K562 (cell line): Measurements from ENCODE around the gene ZNF567. TPM values are rescaled to one million over a fixed set of nuclear protein-coding genes. Genes with fewer than 3 reads are reported as not detected.
A peak's percentile ranks its signal among the peaks of the same experiment; 100 is the strongest.

Experiments used
- ATAC-seq: fragments of 200-7000 bp; cut with Tn5 transposase; 3 replicates; pipeline ENCODE4 v1.9.1; 2020; ENCODE audit warnings: moderate library complexity
- BruUV-seq: library from RNA; stranded (reverse); fragments of 400-500 nt; replicated peaks from 2 replicates; lab custom pipeline; 2021; lab: Mats Ljungman, UMichigan
- CTCF ChIA-PET: fragments of 300-600 bp; formaldehyde crosslinking; extraction: SDS; loops from one replicate; lab custom pipeline; 2021; ENCODE audit warnings: low intra/inter-chr PET ratio; lab: Yijun Ruan, JAX
- POLR2A ChIA-PET: fragments of 300-600, 350-650 bp; sonication (Branson Sonifier 250); formaldehyde crosslinking; extraction: SDS; loops from one replicate; lab custom pipeline; 2021; ENCODE audit warnings: antibody characterized with exemption, inconsistent platforms; lab: Yijun Ruan, JAX
- DNase-seq, 4 experiments: peaks; one replicate each; pipeline versions ENCODE4 v3.0.0 to v3.0.0-alpha.2; 2011 to 2018; ENCODE audit warnings: low spot score in 3 of 4, mixed read lengths in 3 of 4; ENCODE audit errors: extremely low read depth in 1 of 4
- FAIRE-seq: peaks from 2 replicates; lab custom pipeline; 2011; peaks lifted over from hg19 to GRCh38; lab: Jason Lieb, UNC
- H2AFZ ChIP-seq: 2 replicates; pipeline ENCODE4 v1.6.0; 2011; ENCODE audit warnings: low read depth, low read length, control low read depth, inconsistent platforms
- H3K27ac ChIP-seq: fragments of 200-600 bp; 3 replicates; pipeline ENCODE4 v1.8.0; 2011; ENCODE audit warnings: low read depth, mild to moderate bottlenecking, control low read depth, inconsistent platforms, low read length, moderate library complexity, mixed read lengths; ENCODE audit errors: extremely low read depth
- H3K27me3 ChIP-seq, 2 experiments: fragments of 300-600 bp in 1 of 2; 2 replicates in 1 of 2; 3 replicates in 1 of 2; pipeline versions ENCODE4 v1.6.0 to v1.8.0; 2011; ENCODE audit warnings: inconsistent platforms in 2 of 2, low read length in 2 of 2, mild to moderate bottlenecking in 1 of 2, mixed read lengths in 1 of 2, moderate library complexity in 1 of 2; ENCODE audit not compliant: control insufficient read depth in 2 of 2, insufficient read depth in 2 of 2
- H3K36me3 ChIP-seq: fragments of 300-600 bp; 3 replicates; pipeline ENCODE4 v1.8.0; 2011; ENCODE audit warnings: mild to moderate bottlenecking, low read length, inconsistent platforms; ENCODE audit not compliant: control insufficient read depth, insufficient read depth
- H3K4me1 ChIP-seq, 2 experiments: fragments of 200-600 bp in 1 of 2; replicated peaks in 1 of 2; 2 replicates in 1 of 2; 3 replicates in 1 of 2; pipeline versions ENCODE4 v1.5.1 to v1.8.0; 2011; ENCODE audit warnings: inconsistent platforms in 2 of 2, low read length in 2 of 2, mild to moderate bottlenecking in 1 of 2, mixed read lengths in 1 of 2, moderate library complexity in 1 of 2; ENCODE audit not compliant: control insufficient read depth in 2 of 2, insufficient read depth in 2 of 2
- H3K4me2 ChIP-seq: 2 replicates; pipeline ENCODE4 v1.6.1; 2011; ENCODE audit warnings: low read length, control low read depth, inconsistent platforms, mixed read lengths; ENCODE audit not compliant: insufficient read depth
- H3K4me3 ChIP-seq: fragments of 200-600 bp; sonication (generic), shearing (Covaris generic); 2 replicates; pipeline ENCODE4 v1.5.1; 2016; ENCODE audit warnings: control low read depth, inconsistent platforms
- H3K79me2 ChIP-seq: fragments of 200-600 bp; 3 replicates; pipeline ENCODE4 v1.8.0; 2011; ENCODE audit warnings: low read length, inconsistent platforms; ENCODE audit not compliant: control insufficient read depth, insufficient read depth
- H3K9ac ChIP-seq, 2 experiments: 2 replicates each; pipeline versions ENCODE4 v1.6.0 to v1.6.1; 2011; ENCODE audit warnings: low read depth in 2 of 2, low read length in 2 of 2, control low read depth in 1 of 2, inconsistent platforms in 1 of 2, mild to moderate bottlenecking in 1 of 2, mixed read lengths in 1 of 2; ENCODE audit not compliant: insufficient read depth in 1 of 2
- H3K9me1 ChIP-seq: one replicate; pipeline ENCODE4 v1.6.0; 2011; ENCODE audit warnings: inconsistent platforms, mild to moderate bottlenecking, low read length, moderate library complexity; ENCODE audit not compliant: control insufficient read depth, insufficient read depth
- H3K9me3 ChIP-seq: replicated peaks from 2 replicates; pipeline ENCODE4 v1.5.1; 2011; ENCODE audit warnings: low read depth, low read length, inconsistent platforms; ENCODE audit not compliant: control insufficient read depth, insufficient read depth
- H4K20me1 ChIP-seq: replicated peaks from 2 replicates; pipeline ENCODE4 v1.6.1; 2011; ENCODE audit warnings: low read length, inconsistent platforms, mixed read lengths; ENCODE audit not compliant: control insufficient read depth, insufficient read depth
- ATF4 ChIP-seq: fragments of 450-650 bp; formaldehyde crosslinking; IDR thresholded peaks from 2 replicates; pipeline ENCODE4 v1.4.0; 2022; ENCODE audit warnings: mild to moderate bottlenecking, moderate library complexity
- FOXO4 ChIP-seq: fragments of 450-650 bp; formaldehyde crosslinking; IDR thresholded peaks from 2 replicates; pipeline ENCODE4 v1.4.0; 2020; ENCODE audit warnings: mild to moderate bottlenecking, moderate library complexity
- KDM4B ChIP-seq, 2 experiments: fragments of 450-650 bp in 1 of 2; sonication (generic) in 1 of 2; IDR thresholded peaks; 2 replicates each; pipeline ENCODE4 v1.6.1; 2016 to 2017; ENCODE audit warnings: borderline replicate concordance in 2 of 2, antibody characterized with exemption in 1 of 2, low read depth in 1 of 2, mild to moderate bottlenecking in 1 of 2
- SMAD2 ChIP-seq: fragments of 150-350 bp; IDR thresholded peaks from 2 replicates; pipeline ENCODE4 v1.6.1; 2014; ENCODE audit warnings: low read depth, mild to moderate bottlenecking, low read length
- TRIM28 ChIP-seq: fragments of 450-650 bp; IDR thresholded peaks from 2 replicates; pipeline ENCODE4 v1.6.1; 2017
- ZBTB33 ChIP-seq: sonication (generic); formaldehyde crosslinking; IDR thresholded peaks from 2 replicates; pipeline ENCODE4 v1.8.1; 2023; ENCODE audit warnings: mild to moderate bottlenecking, missing genetic modification reagents
- ZNF274 ChIP-seq: IDR thresholded peaks from 2 replicates; pipeline ENCODE4 v1.6.1; 2011; ENCODE audit warnings: low read depth, mild to moderate bottlenecking, low read length, moderate library complexity, borderline replicate concordance
- WGBS: fragments of 100-300 bp; shearing (Covaris generic); methylation state at CpG from one replicate; pipeline ENCODE4 v1.1.6; 2016; ENCODE audit warnings: low coverage, mixed read lengths; ENCODE audit not compliant: insufficient coverage; ENCODE audit errors: missing lambda C conversion rate; 5-methylcytosine and 5-hydroxymethylcytosine counted together
- in situ Hi-C: fragments of 300-500 bp; cut with MboI; formaldehyde crosslinking; loops from 4 replicates; pipeline ENCODE4 v1.15.0; 2018; ENCODE audit warnings: inconsistent platforms, mixed read lengths
- intact Hi-C: fragments of 100-400 bp; cut with micrococcal nuclease; formaldehyde crosslinking; loops from 2 replicates; pipeline ENCODE4 v1.14.2; 2022
- polyA plus RNA-seq, 8 experiments: library from polyadenylated mRNA; depleted of rRNA in 4 of 8; stranded (reverse) in 5 of 8; unstranded in 3 of 8; fragments of >200 nt; fragmentation: Nextera tagmentation in 2 of 8; fragmentation: Illumina TruSeq in 1 of 8; extraction: Ambion mirVana in 2 of 8; extraction: Trizol in 1 of 8; gene quantifications; 2 replicates each; pipeline versions ENCODE4 v1.2.1 to v1.2.3, GENCODE V29; 2011 to 2014; ENCODE audit warnings: inconsistent platforms in 1 of 8, missing spikeins in 1 of 8
- total RNA-seq, 7 experiments: library from RNA; depleted of rRNA in 6 of 7; stranded (reverse); fragments of >200 nt in 6 of 7; fragmentation: Illumina TruSeq in 2 of 7; extraction: Trizol in 2 of 7; gene quantifications; 2 replicates each; pipeline versions ENCODE4 v1.2.1 to v1.2.3, GENCODE V29; 2011 to 2021; ENCODE audit warnings: low replicate concordance in 1 of 7
- TF ChIP-seq, protein P1 (sequence below): sonication (generic); formaldehyde crosslinking; IDR thresholded peaks from 2 replicates; pipeline ENCODE4 v1.4.0; 2020; ENCODE audit warnings: mild to moderate bottlenecking, missing genetic modification reagents

ZNF567 gene
- total and polyA plus RNA-seq, 9 of the 15 experiments (the other 6 are each of a cell fraction or from before 2014, with no cell fraction given) = 3.1 to 11.5 (median 7.4) TPM

- TF ChIP-seq ZBTB33 (CRISPR knock-in tag) = no peak
- TF ChIP-seq KDM4B (IDR thresholded peaks at IDR 0.05; ENCODE audit: borderline replicate concordance in 2 of 2, low read depth in 1 of 2) = no peak
Measured at GRCh38 chr19:36687214-36688056, at the start of gene ZNF567 (continued).

DNA sequence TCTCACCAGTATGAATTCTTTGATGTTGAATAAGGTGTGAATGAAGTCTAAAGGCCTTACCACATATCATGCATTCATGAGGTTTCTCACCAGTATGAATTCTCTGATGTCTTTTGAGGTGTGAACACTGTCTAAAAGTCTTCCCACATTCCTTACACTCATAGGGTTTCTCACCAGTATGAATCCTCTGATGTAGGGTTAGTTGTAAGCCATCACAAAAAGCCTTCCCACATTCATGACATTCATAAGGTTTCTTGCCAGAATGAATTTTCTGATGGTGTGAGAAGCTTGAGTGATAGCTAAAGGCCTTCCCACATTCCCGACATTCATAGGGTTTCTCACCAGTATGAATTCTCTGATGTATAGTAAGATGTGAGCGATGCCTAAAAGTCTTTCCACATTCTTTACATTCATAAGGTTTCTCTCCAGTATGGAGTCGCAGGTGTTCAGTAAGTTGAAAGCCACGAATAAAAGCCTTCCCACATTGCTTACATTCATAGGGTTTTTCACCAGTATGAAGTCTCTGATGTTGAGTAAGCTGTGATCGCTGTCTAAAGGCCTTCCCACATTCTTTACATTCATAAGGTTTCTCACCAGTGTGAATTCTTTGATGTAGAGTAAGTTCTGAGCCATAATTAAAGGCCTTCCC is 48.4 kb upstream of the ZNF567 start:
- BruUV-seq = no TSS peak
- Histone ChIP-seq H3K9ac (no peak overlapping the region), H3K9me3 (0 out of 2 replicates have a peak, but pooled peaks cover 2% of the 10 kb centered on the region), H2AFZ (no peak overlapping the region), H3K9me1 (no peaks in the 10 kb centered on the region), H3K4me3 (no peak overlapping the region), H3K4me1 (no peaks in the 10 kb centered on the region), H3K4me2 (no peak overlapping the region), H3K27ac (no peak overlapping the region), H3K79me2 (no peaks in the 10 kb centered on the region), H3K27me3 (no peaks in the 10 kb centered on the region), H4K20me1 (no peaks in the 10 kb centered on the region), H3K36me3 (no peaks in the 10 kb centered on the region)
- ChIA-PET POLR2A (no interaction called here), CTCF (no interaction called here)
- TF ChIP-seq, protein P1, sequence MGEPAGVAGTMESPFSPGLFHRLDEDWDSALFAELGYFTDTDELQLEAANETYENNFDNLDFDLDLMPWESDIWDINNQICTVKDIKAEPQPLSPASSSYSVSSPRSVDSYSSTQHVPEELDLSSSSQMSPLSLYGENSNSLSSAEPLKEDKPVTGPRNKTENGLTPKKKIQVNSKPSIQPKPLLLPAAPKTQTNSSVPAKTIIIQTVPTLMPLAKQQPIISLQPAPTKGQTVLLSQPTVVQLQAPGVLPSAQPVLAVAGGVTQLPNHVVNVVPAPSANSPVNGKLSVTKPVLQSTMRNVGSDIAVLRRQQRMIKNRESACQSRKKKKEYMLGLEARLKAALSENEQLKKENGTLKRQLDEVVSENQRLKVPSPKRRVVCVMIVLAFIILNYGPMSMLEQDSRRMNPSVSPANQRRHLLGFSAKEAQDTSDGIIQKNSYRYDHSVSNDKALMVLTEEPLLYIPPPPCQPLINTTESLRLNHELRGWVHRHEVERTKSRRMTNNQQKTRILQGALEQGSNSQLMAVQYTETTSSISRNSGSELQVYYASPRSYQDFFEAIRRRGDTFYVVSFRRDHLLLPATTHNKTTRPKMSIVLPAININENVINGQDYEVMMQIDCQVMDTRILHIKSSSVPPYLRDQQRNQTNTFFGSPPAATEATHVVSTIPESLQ (CRISPR knock-in tag) = no peak
- TF ChIP-seq TRIM28 (0 out of 2 replicates have a peak, but pooled peaks have one; percentile 53), ATF4 (CRISPR knock-in tag) (no peak), SMAD2 (no peak), ZNF274 (peak; percentile 98), FOXO4 (CRISPR knock-in tag) (no peak)
- intact Hi-C loops (no loop called here), in situ Hi-C loops (no loop called here)
- DNase-seq (no peak), FAIRE-seq (no peak), ATAC-seq (no peak)
- WGBS = 5% methylated on average over 5 of the region's 5 CpGs
